Sciatic nerve (tissue), 2 donors: ENCODE measurements around the gene E2F6. TPM values are rescaled to one million over a fixed set of nuclear protein-coding genes. Genes with fewer than 3 reads are reported as not detected.
"Not testable (repeated sequence)": the region's sequence is repeated elsewhere in the genome, so short reads cannot be mapped to it uniquely, and the experiment has no call there.

Source experiments
- ATAC-seq: fragments of 200-7000 bp; cut with Tn5 transposase; one replicate; pipeline ENCODE4 v1.9.1; 2020; ENCODE audit warnings: mild to moderate bottlenecking, moderate library complexity
- DNase-seq: peaks from one replicate; pipeline ENCODE4 v3.0.0-alpha.2; 2020; ENCODE audit warnings: low spot score
- intact Hi-C: fragments of 100-400 bp; cut with DNase I; formaldehyde crosslinking; loops from one replicate; pipeline ENCODE4 v1.14.2; 2022
- total RNA-seq: library from RNA; stranded (reverse); fragmentation: NEBNext Ultra II Directional; extraction: Animal tissue kit (Norgen Biotek cat#: 25700); gene quantifications from one replicate; pipeline ENCODE4 v1.2.1, GENCODE V29; 2021
- donor health status: DM: no; HTN: no; CAD: no.
- donor health status: DM: no; HTN: no; CAD: no.

E2F6 gene
- total RNA-seq, 1 donor from 2014 or later: 14.1 TPM

DNA sequence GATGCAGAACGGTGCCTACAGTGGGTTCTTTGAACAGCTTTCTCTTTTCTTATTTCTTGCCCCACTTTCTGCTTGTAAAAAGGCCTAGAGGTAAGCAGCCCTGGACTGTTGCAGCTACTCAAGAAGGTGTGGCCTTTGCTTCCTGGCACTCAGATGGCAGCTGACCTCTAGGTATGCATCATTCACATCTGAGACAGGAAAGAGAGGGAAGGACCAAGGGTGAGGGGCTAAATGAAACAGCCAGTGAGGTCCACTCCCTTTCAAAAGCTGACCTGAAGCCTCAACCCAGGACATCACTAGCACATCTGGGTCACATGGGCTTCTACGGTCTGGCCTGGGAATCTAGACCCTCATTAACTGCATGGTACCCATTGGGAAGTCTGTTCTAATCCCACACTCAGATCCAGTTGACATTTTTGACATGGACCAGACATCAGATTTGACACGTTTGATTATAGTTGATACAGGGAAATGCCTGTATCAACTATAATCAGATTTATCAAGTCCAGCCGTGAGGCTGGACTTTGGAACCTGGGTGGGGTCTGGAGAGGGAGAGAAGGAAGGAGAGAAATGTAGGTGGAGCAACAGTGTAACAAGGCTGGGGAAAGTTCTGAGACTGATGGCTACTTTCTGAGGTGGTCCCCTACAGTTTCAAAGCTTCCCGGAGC is 60.2 kb downstream of the E2F6 start:
- intact Hi-C loops: loop anchor here (10.0 kb wide), 1 partner anchor 161 kb away; no protein-coding TSS in a partner anchor
- DNase-seq: no peak
- no peak for ATAC-seq

DNA sequence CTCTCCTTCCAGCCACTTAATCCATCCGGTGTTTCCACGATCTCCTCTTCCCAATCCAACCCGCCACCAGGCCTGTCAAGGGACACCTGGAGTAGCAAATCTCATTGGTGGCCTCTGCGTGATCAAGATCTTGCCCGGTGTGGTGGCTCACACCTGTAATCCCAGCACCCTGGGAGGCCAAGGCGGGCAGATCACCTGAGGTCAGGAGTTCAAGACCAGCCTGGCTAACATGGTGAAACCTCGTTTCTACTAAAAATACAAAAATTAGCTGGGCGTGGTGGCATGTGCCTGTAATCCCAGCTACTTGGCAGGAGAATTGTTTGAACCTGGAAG is 60.9 kb downstream of the E2F6 start:
- not testable (repeated sequence) for ATAC-seq
- intact Hi-C loops: loop anchor here (10.0 kb wide), 1 partner anchor 160 kb away; no protein-coding TSS in a partner anchor

DNA sequence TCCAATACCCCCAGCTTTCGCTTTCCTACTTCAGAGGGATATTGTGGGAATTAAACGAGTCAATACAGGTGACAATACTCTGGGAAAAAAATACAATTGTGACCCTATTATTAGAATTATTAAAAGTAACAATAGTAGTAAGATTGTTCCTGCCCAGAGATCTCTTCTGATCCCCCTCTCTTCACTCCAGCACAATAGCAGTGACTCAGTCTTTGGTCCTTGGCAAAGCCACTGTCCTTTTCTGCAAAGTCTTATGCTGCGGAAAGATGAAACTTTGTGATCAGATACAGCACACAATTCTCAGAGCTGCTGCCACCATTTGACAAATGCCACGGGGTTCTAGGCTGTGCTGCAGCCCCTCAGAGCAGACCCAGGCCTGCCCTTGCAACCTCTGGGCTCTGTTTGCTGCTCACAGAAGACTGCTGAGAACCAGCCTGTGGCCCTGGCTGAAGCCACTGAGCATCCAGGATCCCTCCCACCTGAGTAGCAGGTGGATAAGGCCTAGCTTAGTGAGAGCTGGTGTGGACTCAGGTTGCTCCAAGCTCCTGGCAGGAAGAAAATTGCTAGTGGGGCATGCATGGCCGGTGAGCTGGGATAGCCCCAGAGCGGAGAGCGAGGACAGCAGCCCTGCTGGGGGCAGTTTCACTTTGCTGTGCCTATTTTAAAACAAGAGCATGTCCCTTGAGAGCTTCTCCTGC is 61.4 kb downstream of the E2F6 start:
- intact Hi-C loops: loop anchor here (10.0 kb wide), 1 partner anchor 160 kb away; no protein-coding TSS in a partner anchor
- no peak for ATAC-seq
- DNase-seq: peak; percentile 44

More for the DNA sequence above, 60.9 kb downstream of the E2F6 start:
- DNase-seq: not testable (repeated sequence)

DNA sequence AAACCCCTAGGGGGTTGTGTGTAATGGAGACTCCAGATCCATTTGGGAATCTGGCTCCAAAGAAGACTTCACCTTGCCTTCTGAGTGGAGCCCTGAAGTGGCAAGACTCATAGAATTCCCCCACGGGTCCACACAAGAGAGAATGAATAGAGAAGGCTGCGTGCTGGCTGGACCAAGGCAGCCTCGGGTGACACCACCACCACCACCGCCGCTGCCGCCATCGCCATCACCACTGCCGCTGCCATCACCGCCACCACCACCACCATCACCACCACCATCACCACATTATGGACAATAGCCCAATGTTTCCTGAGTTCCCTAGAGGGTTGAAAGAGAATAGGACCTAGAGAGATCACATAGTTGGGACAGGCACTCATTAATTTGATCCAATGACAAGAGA is 63.5 kb downstream of the E2F6 start:
- intact Hi-C loops: loop anchor here (10.0 kb wide), 1 partner anchor 158 kb away; no protein-coding TSS in a partner anchor
- DNase-seq (no peak), ATAC-seq (no peak)

DNA sequence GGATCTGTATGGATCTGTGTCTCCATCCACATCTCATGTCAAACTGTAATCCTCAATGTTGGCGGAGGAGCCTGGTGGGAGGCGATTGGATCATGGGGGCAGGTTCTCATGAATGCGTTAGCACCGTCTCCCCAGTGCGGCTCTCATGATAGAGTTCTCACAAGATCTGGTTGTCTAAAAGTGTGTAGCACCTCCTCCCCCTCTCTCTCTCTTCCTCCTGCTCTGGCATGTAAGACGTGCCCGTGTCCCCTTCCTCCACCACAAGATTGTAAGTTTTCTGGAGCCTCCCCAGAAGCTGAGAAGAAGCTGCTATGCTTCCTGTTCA is 66.6 kb downstream of the E2F6 start:
- intact Hi-C loops: no loop called here
- DNase-seq (no peak), ATAC-seq (no peak)

DNA sequence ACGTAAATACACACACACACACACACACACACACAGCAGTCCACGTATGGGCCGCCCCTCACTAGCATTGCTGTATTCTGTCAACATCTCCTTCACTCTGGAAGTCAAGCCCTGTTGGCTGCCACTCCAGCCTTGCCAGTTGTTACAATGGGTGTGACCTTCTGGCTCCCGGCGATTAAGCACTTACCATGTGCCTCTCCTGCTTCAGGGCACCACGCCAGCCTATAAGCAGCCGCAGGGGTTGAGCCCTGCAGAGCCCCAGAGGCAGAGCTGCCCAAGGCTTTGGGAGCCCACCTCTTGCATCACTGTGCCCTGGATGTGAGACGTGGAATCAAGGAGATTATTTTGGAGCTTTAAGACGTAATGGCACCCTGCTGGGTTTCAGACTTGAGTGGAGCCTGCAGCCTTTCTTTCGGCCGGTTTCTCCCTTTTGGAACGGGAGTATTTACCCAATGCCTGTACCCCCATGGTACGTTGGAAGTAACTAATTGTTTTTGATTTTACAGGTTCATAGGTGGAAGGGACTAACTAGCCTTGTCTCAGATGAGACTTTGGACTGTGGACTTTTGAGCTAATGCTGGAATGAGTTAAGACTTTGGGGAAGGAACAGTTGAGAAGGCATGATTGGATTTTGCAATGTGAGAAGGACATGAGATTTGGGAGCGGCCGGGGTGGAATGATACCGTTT is 67.1 kb downstream of the E2F6 start:
- intact Hi-C loops: no loop called here
- ATAC-seq (no peak), DNase-seq (no peak)

DNA sequence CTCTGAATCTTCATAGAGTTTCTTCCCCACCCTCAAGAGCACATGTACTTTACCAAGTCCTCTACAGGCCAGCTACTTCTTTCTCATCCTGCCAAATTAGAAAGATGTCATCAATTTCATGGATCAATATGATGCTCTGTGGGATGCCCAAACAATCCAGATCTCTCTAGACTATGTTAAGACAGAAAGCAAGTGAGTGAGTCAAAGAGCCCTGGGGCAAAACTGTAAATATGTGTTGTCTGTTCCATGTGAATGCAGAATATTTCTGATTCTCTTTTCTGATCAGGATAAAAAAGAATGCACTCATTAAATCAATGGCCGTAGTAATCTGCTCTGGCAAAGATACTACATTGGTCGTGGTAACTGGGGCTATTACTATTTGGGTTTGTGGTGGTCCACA is 68.4 kb downstream of the E2F6 start:
- intact Hi-C loops: no loop called here
- ATAC-seq (no peak), DNase-seq (no peak)

DNA sequence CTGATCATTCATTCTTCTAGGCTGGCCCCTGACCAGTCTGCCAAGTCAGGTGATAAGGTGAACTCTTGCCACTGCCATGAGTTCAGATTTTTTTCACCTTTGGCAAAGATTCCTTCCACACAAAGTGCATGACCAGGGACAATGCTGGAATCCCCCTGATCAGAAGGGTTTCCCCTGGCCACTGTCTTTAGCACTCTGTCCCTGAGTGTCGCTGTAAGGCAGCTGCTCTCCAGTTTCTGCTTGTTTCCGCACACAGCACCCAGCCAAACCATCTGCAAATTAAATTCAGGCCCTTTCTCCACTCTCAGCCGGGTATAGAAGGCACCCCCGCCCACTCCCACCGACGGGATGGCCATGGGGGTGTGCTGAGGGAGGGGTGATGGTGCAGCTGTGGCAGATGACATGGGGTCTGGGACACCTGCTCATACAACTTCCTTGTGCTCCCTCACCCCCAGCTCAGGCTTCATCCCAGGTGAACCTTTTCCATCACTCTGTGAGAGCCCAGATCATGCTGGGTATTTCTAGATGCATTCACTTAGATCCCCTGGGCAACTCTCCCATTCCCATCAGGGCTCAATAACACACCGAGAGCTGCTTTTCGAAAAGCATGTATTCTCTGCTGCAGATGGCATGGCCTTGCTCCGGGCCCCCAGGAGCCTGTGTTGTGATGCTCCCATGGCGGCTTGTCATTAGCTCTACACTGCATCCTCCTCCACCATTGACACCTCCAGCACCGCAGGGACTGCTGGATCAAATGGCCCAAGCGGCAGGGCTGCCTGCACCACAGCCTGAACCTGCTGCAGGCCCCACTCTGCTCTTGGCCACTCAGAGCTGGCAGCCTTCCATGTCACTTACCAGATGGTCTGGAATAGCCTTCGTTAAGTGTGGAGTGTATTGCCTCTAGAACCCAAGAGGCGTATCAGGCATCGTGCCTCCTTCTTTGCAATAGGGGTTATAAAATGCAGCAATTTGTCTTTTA is 69.2 kb downstream of the E2F6 start:
- intact Hi-C loops: no loop called here
- no peak for ATAC-seq
- no peak for DNase-seq

DNA sequence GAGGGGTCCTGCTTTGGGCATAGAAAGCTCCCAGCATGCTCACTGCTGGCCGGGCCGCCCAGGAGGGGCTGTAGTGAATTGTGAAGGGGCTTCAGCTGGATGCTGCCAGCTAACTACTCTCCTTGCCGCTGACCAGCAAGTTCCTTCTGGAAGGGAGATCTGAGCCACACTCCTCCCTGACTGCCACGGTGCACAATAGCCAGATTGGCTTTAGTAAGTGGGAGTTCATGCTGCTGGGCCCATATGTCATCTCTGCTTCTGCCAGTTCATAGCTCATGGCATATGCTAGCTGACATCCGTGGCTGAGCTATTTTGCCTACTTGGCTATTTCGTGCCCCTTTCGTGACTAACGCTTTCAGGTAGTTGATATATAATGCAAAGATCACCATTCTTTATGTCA is 69.9 kb downstream of the E2F6 start:
- DNase-seq: no peak
- no peak for ATAC-seq
- intact Hi-C loops: no loop called here

DNA sequence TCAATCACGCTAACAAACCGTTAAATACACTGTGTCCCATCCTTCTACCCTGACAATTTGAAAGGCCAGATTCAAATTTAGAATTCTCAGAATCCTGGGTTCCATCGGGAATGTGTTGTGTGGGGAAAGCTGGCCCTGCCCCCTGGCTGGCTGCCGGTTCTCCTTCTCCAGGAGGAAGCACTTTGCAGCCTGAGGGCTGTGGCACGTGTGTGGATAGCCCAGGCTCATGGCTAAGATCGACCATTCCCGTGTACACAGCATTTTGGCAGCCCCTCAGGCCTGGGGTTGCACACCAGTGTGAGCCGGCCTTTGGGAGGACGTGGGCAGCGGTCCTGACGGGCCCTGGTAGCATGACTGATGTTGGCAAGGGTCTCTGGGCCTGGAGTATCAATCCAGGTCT is 70.6 kb downstream of the E2F6 start:
- intact Hi-C loops: no loop called here
- ATAC-seq (peak; percentile 79), DNase-seq (no peak)

Other genes with a start within 250 kb of the E2F6 start
- gene ROCK2, start 121.5 kb downstream of the E2F6 start, total RNA-seq: 91.6 TPM
- gene GREB1, start 67.9 kb upstream of the E2F6 start, total RNA-seq: 6.5 TPM
- not detected for gene NTSR2, start 204.0 kb upstream of the E2F6 start, total RNA-seq